Endothelial cell of umbilical vein (primary cell): ENCODE data around the gene SLC39A8. TPM values are rescaled to one million over a fixed set of nuclear protein-coding genes. Genes with fewer than 3 reads are reported as not detected.

Experiments
- BruUV-seq: library from RNA; stranded (reverse); fragments of 400-500 nt; replicated peaks from 2 replicates; lab custom pipeline; 2021; lab: Mats Ljungman, UMichigan
- CTCF ChIA-PET: fragments of 300-600, 350-600 bp; sonication (Branson Sonifier 250); formaldehyde crosslinking; loops from one replicate; lab custom pipeline; 2021; ENCODE audit warnings: antibody characterized with exemption, inconsistent platforms; lab: Charles Lee
- POLR2A ChIA-PET: fragments of 300-600, 350-600 bp; sonication (Branson Sonifier 250); formaldehyde crosslinking; loops from one replicate; lab custom pipeline; 2021; ENCODE audit warnings: antibody characterized with exemption, inconsistent platforms; lab: Charles Lee
- DNase-seq: peaks from one replicate; pipeline ENCODE4 v3.0.0-alpha.2; 2011; ENCODE audit warnings: low read depth, low spot score
- FAIRE-seq: peaks from 2 replicates; lab custom pipeline; 2011; peaks lifted over from hg19 to GRCh38; lab: Jason Lieb, UNC
- H2AFZ ChIP-seq: 2 replicates; pipeline ENCODE4 v1.6.0; 2012; ENCODE audit warnings: low read depth, low read length, control low read depth, inconsistent platforms
- H3K27ac ChIP-seq: 2 replicates; pipeline ENCODE4 v1.5.1; 2011; ENCODE audit warnings: low read depth, mild to moderate bottlenecking, control low read depth, low read length, moderate library complexity; ENCODE audit not compliant: insufficient read depth
- H3K27me3 ChIP-seq, 2 experiments: 2 replicates each; pipeline versions ENCODE4 v1.6.0 to v1.6.1; 2011; ENCODE audit warnings: low read length in 2 of 2, mixed read lengths in 1 of 2; ENCODE audit not compliant: control insufficient read depth in 2 of 2, insufficient read depth in 2 of 2
- H3K36me3 ChIP-seq, 2 experiments: 2 replicates in 1 of 2; 3 replicates in 1 of 2; pipeline ENCODE4 v1.5.1; 2011; ENCODE audit warnings: low read length in 2 of 2, mild to moderate bottlenecking in 1 of 2, moderate library complexity in 1 of 2; ENCODE audit not compliant: control insufficient read depth in 2 of 2, insufficient read depth in 2 of 2; ENCODE audit errors: extremely low read depth in 1 of 2
- H3K4me1 ChIP-seq: 3 replicates; pipeline ENCODE4 v1.5.1; 2011; ENCODE audit warnings: mild to moderate bottlenecking, low read length; ENCODE audit not compliant: control insufficient read depth, insufficient read depth; ENCODE audit errors: extremely low read depth
- H3K4me2 ChIP-seq: 2 replicates; pipeline ENCODE4 v1.6.1; 2011; ENCODE audit warnings: low read length, control low read depth, mixed read lengths; ENCODE audit not compliant: insufficient read depth
- H3K4me3 ChIP-seq, 3 experiments: fragments of 200-600 bp in 1 of 3; sonication (generic), shearing (Covaris generic) in 1 of 3; replicated peaks in 1 of 3; 2 replicates each; pipeline ENCODE4 v1.5.1; 2011 to 2016; ENCODE audit warnings: control low read depth in 3 of 3, low read length in 3 of 3, mild to moderate bottlenecking in 2 of 3, inconsistent platforms in 1 of 3, low read depth in 1 of 3, moderate library complexity in 1 of 3; ENCODE audit not compliant: insufficient read depth in 1 of 3
- H3K79me2 ChIP-seq: 2 replicates; pipeline ENCODE4 v1.6.0; 2012; ENCODE audit warnings: low read length, inconsistent platforms; ENCODE audit not compliant: control insufficient read depth, insufficient read depth
- H3K9ac ChIP-seq: replicated peaks from 2 replicates; pipeline ENCODE3; 2011; ENCODE audit warnings: low read length, control low read depth; ENCODE audit not compliant: insufficient read depth; ENCODE audit errors: extremely low read depth
- H3K9me1 ChIP-seq: replicated peaks from 3 replicates; pipeline ENCODE4 v1.6.0; 2011; ENCODE audit warnings: mild to moderate bottlenecking, low read length; ENCODE audit not compliant: control insufficient read depth, insufficient read depth; ENCODE audit errors: extremely low read depth
- H3K9me3 ChIP-seq: replicated peaks from 2 replicates; pipeline ENCODE4 v1.5.1; 2012; ENCODE audit warnings: low read length, inconsistent platforms; ENCODE audit not compliant: control insufficient read depth, insufficient read depth
- H4K20me1 ChIP-seq: replicated peaks from 2 replicates; pipeline ENCODE3; 2011; ENCODE audit warnings: mild to moderate bottlenecking, low read length; ENCODE audit not compliant: control insufficient read depth, insufficient read depth; ENCODE audit errors: extremely low read depth
- CTCF ChIP-seq, 2 donors: IDR thresholded peaks; 1 replicate in 1 of 2; 2 replicates in 1 of 2; pipeline ENCODE4 v1.5.1; 2011; ENCODE audit warnings: low read length in 2 of 2, mild to moderate bottlenecking in 2 of 2, moderate library complexity in 2 of 2, control low read depth in 1 of 2, inconsistent platforms in 1 of 2, low read depth in 1 of 2; ENCODE audit not compliant: insufficient read depth in 1 of 2; ENCODE audit errors: extremely low read depth in 1 of 2
- EZH2 ChIP-seq: IDR thresholded peaks from 2 replicates; pipeline ENCODE4 v1.6.1; 2012; ENCODE audit warnings: borderline replicate concordance, low read depth, mild to moderate bottlenecking, moderate library complexity, low read length, inconsistent platforms; ENCODE audit not compliant: severe bottlenecking
- FOS ChIP-seq: IDR thresholded peaks from 2 replicates; pipeline ENCODE4 v1.6.1; 2011; ENCODE audit warnings: mild to moderate bottlenecking, low read length, moderate library complexity, borderline replicate concordance; ENCODE audit not compliant: insufficient read depth
- GATA2 ChIP-seq: IDR thresholded peaks from 2 replicates; pipeline ENCODE4 v1.7.0; 2011; ENCODE audit warnings: low read depth, mild to moderate bottlenecking, moderate library complexity, mixed read lengths, low read length; ENCODE audit not compliant: insufficient read length, insufficient read depth
- JUN ChIP-seq: IDR thresholded peaks from 2 replicates; pipeline ENCODE4 v1.6.1; 2011; ENCODE audit warnings: borderline replicate concordance, low read depth; ENCODE audit not compliant: insufficient read length, insufficient read depth
- MAX ChIP-seq: IDR thresholded peaks from 2 replicates; pipeline ENCODE4 v1.6.1; 2011; ENCODE audit not compliant: insufficient read depth, insufficient read length
- MYC ChIP-seq: IDR thresholded peaks from one replicate; pipeline ENCODE4 v1.6.1; 2011; ENCODE audit warnings: mild to moderate bottlenecking, low read depth, low read length
- POLR2A ChIP-seq: IDR thresholded peaks from 2 replicates; pipeline ENCODE4 v1.6.1; 2012; ENCODE audit warnings: low read depth, mild to moderate bottlenecking, control low read depth, low read length
- dilution Hi-C: fragments of 300-500 bp; cut with MboI; formaldehyde crosslinking; loops from one replicate; pipeline ENCODE4 v1.15.0; 2019; ENCODE audit warnings: low sequenced_read_pairs; ENCODE audit not compliant: extremely low pct_ligation_motif_present
- intact Hi-C: fragments of 100-400 bp; cut with micrococcal nuclease; formaldehyde crosslinking; loops from one replicate; pipeline ENCODE4 v1.10.0; 2022
- polyA plus RNA-seq, 4 experiments: library from polyadenylated mRNA; depleted of rRNA in 3 of 4; stranded (reverse) in 3 of 4; unstranded in 1 of 4; fragments of >200 nt; gene quantifications; 2 replicates each; pipeline versions ENCODE4 v1.2.1 to v1.2.3, GENCODE V29; 2011 to 2012; ENCODE audit warnings: missing spikeins in 1 of 4
- total RNA-seq: library from RNA; stranded (reverse); gene quantifications from 2 replicates; pipeline ENCODE4 v1.2.3, GENCODE V29; 2021

Gene SLC39A8
- total and polyA plus RNA-seq, 2 donors (not counting 3 experiments of a cell fraction or from before 2014, with no cell fraction given) = 1.7 to 6.7 TPM

- ChIA-PET POLR2A (no interaction called here), CTCF (no interaction called here)
- dilution Hi-C loops (no loop called here), intact Hi-C loops (no loop called here)
- TF ChIP-seq MAX = no peak
- no peak for TF ChIP-seq CTCF (IDR thresholded peaks at IDR 0.05; ENCODE audit: extremely low read depth in 1 of 2, insufficient read depth in 1 of 2, low read depth in 1 of 2, low read length in 2 of 2)
- TF ChIP-seq MYC = no peak
- no peak for TF ChIP-seq POLR2A
- TF ChIP-seq FOS = no peak
- TF ChIP-seq GATA2 = no peak
- TF ChIP-seq JUN = no peak
- TF ChIP-seq EZH2 = no peak
- peak; percentile 8 for DNase-seq
- no peaks in the 10 kb centered on the region for H4K20me1 ChIP-seq
- no peaks in the 10 kb centered on the region for H3K9me1 ChIP-seq
- H3K79me2 ChIP-seq = no peaks in the 10 kb centered on the region
- H3K36me3 ChIP-seq = no peaks in the 10 kb centered on the region
- no peak for FAIRE-seq
- no peak overlapping the region for H2AFZ ChIP-seq
- H3K4me2 ChIP-seq = no peak overlapping the region
- H3K27ac ChIP-seq = no peak overlapping the region
- no peak overlapping the region for H3K4me3 ChIP-seq
- no peaks in the 10 kb centered on the region for H3K4me1 ChIP-seq
- no peaks in the 10 kb centered on the region for H3K27me3 ChIP-seq
- BruUV-seq = no TSS peak
- H3K9me3 ChIP-seq = no peaks in the 10 kb centered on the region
- no peak overlapping the region for H3K9ac ChIP-seq
These were observed 25.7 kb downstream of the SLC39A8 start for GRCh38 chr4:102319594-102319993.
